Fibroblast of pulmonary artery (primary cell): ENCODE measurements around the gene RAB20.

Experiments
- DNase-seq: peaks from one replicate; pipeline ENCODE4 v3.0.0-alpha.2; 2010; ENCODE audit warnings: low read depth
- H3K4me3 ChIP-seq: replicated peaks from 2 replicates; pipeline ENCODE4 v1.5.1; 2011; ENCODE audit warnings: low read depth, mild to moderate bottlenecking, control low read depth, low read length, moderate library complexity
- TF ChIP-seq, protein P1 (sequence below): IDR thresholded peaks from 2 replicates; pipeline ENCODE4 v1.5.1; 2011; ENCODE audit warnings: mild to moderate bottlenecking, control low read depth, low read length, inconsistent platforms; ENCODE audit errors: missing control alignments

Gene RAB20

GRCh38 chr13:110560601-110561343 is 750 bp downstream of the RAB20 start:
- peak overlapping the region; percentile 83 for H3K4me3 ChIP-seq
- TF ChIP-seq, protein P1, sequence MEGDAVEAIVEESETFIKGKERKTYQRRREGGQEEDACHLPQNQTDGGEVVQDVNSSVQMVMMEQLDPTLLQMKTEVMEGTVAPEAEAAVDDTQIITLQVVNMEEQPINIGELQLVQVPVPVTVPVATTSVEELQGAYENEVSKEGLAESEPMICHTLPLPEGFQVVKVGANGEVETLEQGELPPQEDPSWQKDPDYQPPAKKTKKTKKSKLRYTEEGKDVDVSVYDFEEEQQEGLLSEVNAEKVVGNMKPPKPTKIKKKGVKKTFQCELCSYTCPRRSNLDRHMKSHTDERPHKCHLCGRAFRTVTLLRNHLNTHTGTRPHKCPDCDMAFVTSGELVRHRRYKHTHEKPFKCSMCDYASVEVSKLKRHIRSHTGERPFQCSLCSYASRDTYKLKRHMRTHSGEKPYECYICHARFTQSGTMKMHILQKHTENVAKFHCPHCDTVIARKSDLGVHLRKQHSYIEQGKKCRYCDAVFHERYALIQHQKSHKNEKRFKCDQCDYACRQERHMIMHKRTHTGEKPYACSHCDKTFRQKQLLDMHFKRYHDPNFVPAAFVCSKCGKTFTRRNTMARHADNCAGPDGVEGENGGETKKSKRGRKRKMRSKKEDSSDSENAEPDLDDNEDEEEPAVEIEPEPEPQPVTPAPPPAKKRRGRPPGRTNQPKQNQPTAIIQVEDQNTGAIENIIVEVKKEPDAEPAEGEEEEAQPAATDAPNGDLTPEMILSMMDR = no peak
- DNase-seq = peak; percentile 40

DNA sequence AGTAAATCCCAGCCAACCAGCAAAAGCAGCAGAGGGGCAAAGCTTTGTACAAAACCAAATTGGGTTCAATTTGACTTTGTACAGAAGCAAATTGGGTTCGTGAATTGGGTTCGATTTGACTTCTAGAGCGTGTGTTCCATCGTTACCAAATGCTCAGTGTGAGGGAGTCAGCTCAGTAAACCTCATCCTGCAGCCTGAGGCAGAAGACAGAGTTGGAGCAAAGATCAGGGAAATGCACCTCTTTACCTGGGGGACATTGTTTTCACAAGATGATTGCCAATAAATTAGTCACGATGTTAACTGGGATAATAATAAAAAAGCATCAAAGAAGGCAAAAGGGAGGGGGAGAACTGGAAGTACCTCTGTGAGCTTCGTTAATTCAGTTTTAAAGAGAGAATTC is 1.5 kb downstream of the RAB20 start:
- DNase-seq = no peak
- TF ChIP-seq, protein P1 = no peak
- H3K4me3 ChIP-seq = peak overlapping the region; percentile 83

GRCh38 chr13:110559429-110559943 is 2.0 kb downstream of the RAB20 start:
- peak; percentile 32 for DNase-seq
- TF ChIP-seq, protein P1 = no peak
- peak overlapping the region; percentile 83 for H3K4me3 ChIP-seq

- H3K4me3 ChIP-seq = no peak overlapping the region
- TF ChIP-seq, protein P1 = no peak
- DNase-seq = no peak
Observed at GRCh38 chr13:110557610-110558305, 3.8 kb downstream of the RAB20 start.

DNA sequence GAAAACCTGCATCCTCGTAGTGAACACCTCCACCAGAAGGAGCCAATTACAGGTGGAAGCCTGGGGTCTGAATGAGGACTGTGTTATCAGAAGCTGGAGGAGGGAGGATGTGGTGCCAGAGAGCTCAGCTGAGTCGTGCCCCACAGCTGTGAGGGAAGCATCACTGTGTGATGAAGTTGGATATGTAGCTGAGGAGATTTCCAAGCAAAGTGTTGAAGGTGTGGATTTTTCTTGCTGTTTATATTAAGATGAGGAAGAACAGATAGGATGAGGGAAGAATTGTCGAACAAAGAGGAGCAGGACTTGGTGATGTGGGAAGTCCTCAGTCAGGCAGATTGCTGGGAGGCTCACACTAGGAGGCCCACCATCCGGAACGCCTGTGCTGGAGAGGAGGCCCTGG is 4.4 kb downstream of the RAB20 start:
- TF ChIP-seq, protein P1 = no peak
- H3K4me3 ChIP-seq = no peak overlapping the region
- DNase-seq = no peak

DNA sequence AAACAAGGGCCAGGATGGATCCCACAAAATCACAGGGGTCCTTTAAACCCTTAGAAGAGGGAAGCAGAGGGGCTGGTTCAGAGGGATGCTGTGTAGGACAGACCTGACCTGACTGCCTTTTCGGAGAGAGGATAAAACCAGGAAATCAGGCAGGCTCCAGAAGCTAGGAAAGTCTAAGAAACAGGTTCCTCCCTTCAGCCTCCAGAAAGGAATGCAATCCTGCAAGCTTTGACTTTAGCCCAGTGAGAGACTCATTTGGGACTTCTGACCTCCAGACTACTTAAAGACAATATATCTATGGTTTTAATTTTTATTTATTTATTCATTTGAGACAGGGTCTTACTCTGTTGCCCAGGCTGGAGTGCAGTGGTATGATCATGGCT is 5.3 kb downstream of the RAB20 start:
- H3K4me3 ChIP-seq = no peak overlapping the region
- DNase-seq = no peak
- TF ChIP-seq, protein P1 = no peak
